ENCODE results near the gene FGD1.

The FGD1 gene

DNA sequence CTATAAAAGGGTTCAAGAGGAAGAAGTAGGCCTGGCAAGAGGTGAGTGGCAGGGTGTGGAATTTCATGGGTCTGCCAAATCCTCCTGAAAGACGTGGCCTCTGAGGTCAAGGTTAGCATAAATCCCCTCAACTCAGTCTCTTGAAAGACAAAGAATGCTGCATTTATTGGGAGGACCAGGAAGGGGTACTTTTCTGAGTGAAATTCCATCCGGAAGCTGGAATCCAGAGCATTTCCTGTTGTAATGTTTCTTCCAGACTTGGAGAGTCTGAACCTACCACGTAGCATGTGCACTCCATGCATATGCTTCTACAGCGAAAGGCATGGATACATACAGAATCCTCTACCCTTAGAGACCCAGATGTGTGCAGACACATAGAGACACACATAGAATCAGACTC, 13.4 kb upstream of the FGD1 start:
- Histone ChIP-seq H2AFZ (ENCODE audit: low read depth, low read length, severe bottlenecking) (no peak overlapping the region), H3K27me3 (ENCODE audit: low read length) (no peaks in the 10 kb centered on the region), H3K36me3 (ENCODE audit: low read length) (no peaks in the 10 kb centered on the region), H3F3A (ENCODE audit: insufficient read depth) (no peaks in the 10 kb centered on the region), H4K20me1 (ENCODE audit: low read depth, low read length) (no peaks in the 10 kb centered on the region), H3K9me2 (replicated peaks; ENCODE audit: insufficient read depth, low read length) (no peaks in the 10 kb centered on the region), H3K9ac (ENCODE audit: low read length) (no peak overlapping the region), H3K9me3 (ENCODE audit: insufficient read depth, low read length) (no peaks in the 10 kb centered on the region), H3K4me3 (ENCODE audit: insufficient read depth, low read length, poor library complexity, severe bottlenecking) (no peak overlapping the region), H3K79me2 (ENCODE audit: insufficient read depth, low read length) (no peaks in the 10 kb centered on the region), H3K27ac (ENCODE audit: low read depth, low read length) (no peak overlapping the region), H3K4me2 (ENCODE audit: low read depth, low read length, poor library complexity, severe bottlenecking) (no peak overlapping the region)
- TF ChIP-seq, protein P1, sequence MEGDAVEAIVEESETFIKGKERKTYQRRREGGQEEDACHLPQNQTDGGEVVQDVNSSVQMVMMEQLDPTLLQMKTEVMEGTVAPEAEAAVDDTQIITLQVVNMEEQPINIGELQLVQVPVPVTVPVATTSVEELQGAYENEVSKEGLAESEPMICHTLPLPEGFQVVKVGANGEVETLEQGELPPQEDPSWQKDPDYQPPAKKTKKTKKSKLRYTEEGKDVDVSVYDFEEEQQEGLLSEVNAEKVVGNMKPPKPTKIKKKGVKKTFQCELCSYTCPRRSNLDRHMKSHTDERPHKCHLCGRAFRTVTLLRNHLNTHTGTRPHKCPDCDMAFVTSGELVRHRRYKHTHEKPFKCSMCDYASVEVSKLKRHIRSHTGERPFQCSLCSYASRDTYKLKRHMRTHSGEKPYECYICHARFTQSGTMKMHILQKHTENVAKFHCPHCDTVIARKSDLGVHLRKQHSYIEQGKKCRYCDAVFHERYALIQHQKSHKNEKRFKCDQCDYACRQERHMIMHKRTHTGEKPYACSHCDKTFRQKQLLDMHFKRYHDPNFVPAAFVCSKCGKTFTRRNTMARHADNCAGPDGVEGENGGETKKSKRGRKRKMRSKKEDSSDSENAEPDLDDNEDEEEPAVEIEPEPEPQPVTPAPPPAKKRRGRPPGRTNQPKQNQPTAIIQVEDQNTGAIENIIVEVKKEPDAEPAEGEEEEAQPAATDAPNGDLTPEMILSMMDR (IDR thresholded peaks at IDR 0.05; ENCODE audit: insufficient read depth, low read length, poor library complexity, severe bottlenecking) = no peak
- TF ChIP-seq EZH2phosphoT487 (conservative IDR thresholded peaks at IDR 0.05; ENCODE audit: low read length) = no peak

DNA sequence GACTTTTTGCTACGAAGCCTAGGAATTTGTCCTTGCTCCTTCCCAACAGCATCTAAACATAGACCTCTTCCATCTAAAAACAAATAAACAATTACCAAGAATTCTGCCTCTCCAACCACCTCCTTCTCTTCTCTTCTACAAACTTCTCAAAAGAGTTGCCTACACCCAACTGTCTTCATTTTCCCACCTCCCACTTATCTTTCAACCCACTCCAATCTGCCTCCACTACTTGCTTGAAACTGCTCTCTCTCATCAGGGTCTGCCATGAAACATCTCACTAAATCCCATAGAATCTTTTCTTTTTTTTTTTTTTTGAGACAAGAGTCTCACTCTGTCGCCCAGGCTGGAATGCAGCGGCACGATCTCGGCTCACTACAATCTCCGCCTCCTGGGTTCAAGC, 902 bp upstream of the FGD1 start:
- no peaks in the 10 kb centered on the region for H3K9me3 ChIP-seq (ENCODE audit: insufficient read depth, low read length)
- H3K4me2 ChIP-seq (ENCODE audit: low read depth, low read length, poor library complexity, severe bottlenecking) = no peak overlapping the region
- H3K27me3 ChIP-seq (ENCODE audit: low read length) = no peaks in the 10 kb centered on the region
- no peak overlapping the region for H3K27ac ChIP-seq (ENCODE audit: low read depth, low read length)
- H3K9me2 ChIP-seq (replicated peaks; ENCODE audit: insufficient read depth, low read length) = no peaks in the 10 kb centered on the region
- no peak overlapping the region for H3K9ac ChIP-seq (ENCODE audit: low read length)
- no peak overlapping the region for H3K4me3 ChIP-seq (ENCODE audit: insufficient read depth, low read length, poor library complexity, severe bottlenecking)
- TF ChIP-seq, protein P1 (IDR thresholded peaks at IDR 0.05; ENCODE audit: insufficient read depth, low read length, poor library complexity, severe bottlenecking) = no peak
- TF ChIP-seq EZH2phosphoT487 (conservative IDR thresholded peaks at IDR 0.05; ENCODE audit: low read length) = no peak
- no peaks in the 10 kb centered on the region for H4K20me1 ChIP-seq (ENCODE audit: low read depth, low read length)
- H3F3A ChIP-seq (ENCODE audit: insufficient read depth) = no peaks in the 10 kb centered on the region
- H3K79me2 ChIP-seq (ENCODE audit: insufficient read depth, low read length) = no peaks in the 10 kb centered on the region
- no peak overlapping the region for H2AFZ ChIP-seq (ENCODE audit: low read depth, low read length, severe bottlenecking)
- H3K36me3 ChIP-seq (ENCODE audit: low read length) = no peaks in the 10 kb centered on the region

DNA sequence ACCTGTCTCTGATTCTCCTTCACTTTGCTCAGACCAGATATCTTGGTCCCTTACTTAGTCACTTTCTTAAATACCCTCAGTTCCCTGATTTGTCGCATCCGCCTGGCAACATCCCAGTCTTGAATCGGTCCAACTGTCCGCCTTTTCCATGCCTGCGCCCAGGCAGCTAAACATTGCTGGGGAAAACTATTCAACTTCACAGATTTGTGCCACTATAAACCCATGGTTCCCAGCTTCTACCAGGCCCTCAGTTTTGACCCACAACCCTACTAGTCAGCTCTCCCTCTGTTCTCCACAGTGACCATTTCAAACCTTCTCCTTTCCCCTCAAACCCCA, 451 bp upstream of the FGD1 start:
- Histone ChIP-seq H3K9me2 (replicated peaks; ENCODE audit: insufficient read depth, low read length) (no peaks in the 10 kb centered on the region), H3K79me2 (ENCODE audit: insufficient read depth, low read length) (no peaks in the 10 kb centered on the region), H3K9ac (ENCODE audit: low read length) (no peak overlapping the region), H2AFZ (ENCODE audit: low read depth, low read length, severe bottlenecking) (no peak overlapping the region), H3K4me3 (ENCODE audit: insufficient read depth, low read length, poor library complexity, severe bottlenecking) (no peak overlapping the region), H4K20me1 (ENCODE audit: low read depth, low read length) (no peaks in the 10 kb centered on the region), H3K4me2 (ENCODE audit: low read depth, low read length, poor library complexity, severe bottlenecking) (no peak overlapping the region), H3K36me3 (ENCODE audit: low read length) (no peaks in the 10 kb centered on the region), H3F3A (ENCODE audit: insufficient read depth) (no peaks in the 10 kb centered on the region), H3K27ac (ENCODE audit: low read depth, low read length) (no peak overlapping the region), H3K9me3 (ENCODE audit: insufficient read depth, low read length) (no peaks in the 10 kb centered on the region), H3K27me3 (ENCODE audit: low read length) (no peaks in the 10 kb centered on the region)
- TF ChIP-seq, protein P1 (IDR thresholded peaks at IDR 0.05; ENCODE audit: insufficient read depth, low read length, poor library complexity, severe bottlenecking) = no peak
- no peak for TF ChIP-seq EZH2phosphoT487 (conservative IDR thresholded peaks at IDR 0.05; ENCODE audit: low read length)
